Pancreas (tissue), 10 donors: Measurements from ENCODE around the gene STT3B. TPM values are rescaled to one million over a fixed set of nuclear protein-coding genes. Genes with fewer than 3 reads are reported as not detected.

Experiments used
- ATAC-seq, 4 donors: fragments of 200-7000 bp; cut with Tn5 transposase; one replicate each; pipeline versions ENCODE4 v1.8.0 to v1.9.1; 2020; ENCODE audit warnings: mild to moderate bottlenecking in 4 of 4, moderate library complexity in 4 of 4
- DNase-seq, 6 donors: peaks; one replicate each; pipeline ENCODE4 v3.0.0-alpha.2; 2020
- FAIRE-seq: peaks from 2 replicates; lab custom pipeline; 2012; peaks lifted over from hg19 to GRCh38; lab: Jason Lieb, UNC
- H3K27ac ChIP-seq, 4 donors: fragments of 200-600 bp; sonication (generic); 1 replicate in 3 of 4; 2 replicates in 1 of 4; pipeline versions ENCODE4 v1.5.0 to v1.8.0; 2020
- H3K27me3 ChIP-seq, 4 donors: fragments of 200-600 bp; one replicate each; pipeline ENCODE4 v1.8.0; 2021
- H3K36me3 ChIP-seq, 3 donors: fragments of 200-600 bp; sonication (generic) in 1 of 3; one replicate each; pipeline versions ENCODE4 v1.5.0 to v1.8.0; 2020 to 2021
- H3K4me1 ChIP-seq, 3 donors: fragments of 200-600 bp; one replicate each; pipeline ENCODE4 v1.8.0; 2021
- H3K4me3 ChIP-seq, 4 donors: fragments of 200-600 bp; sonication (generic) in 2 of 4; one replicate each; pipeline versions ENCODE4 v1.5.0 to v1.8.0; 2020 to 2021
- H3K9me3 ChIP-seq, 4 donors: fragments of 200-600 bp; one replicate each; pipeline ENCODE4 v1.8.0; 2021
- CTCF ChIP-seq, 4 donors: fragments of 200-600 bp; sonication (generic) in 3 of 4; IDR thresholded peaks; one replicate each; pipeline versions ENCODE4 v1.5.0 to v1.8.0; 2021; ENCODE audit warnings: antibody characterized with exemption in 4 of 4
- WGBS, 2 donors: extraction: QIAGEN DNeasy Blood & Tissue Kit; methylation state at CpG; one replicate each; pipeline ENCODE4 v1.1.7; 2013; 5-methylcytosine and 5-hydroxymethylcytosine counted together
- intact Hi-C, 3 donors: fragments of 100-400 bp; cut with DNase I; formaldehyde crosslinking; loops; one replicate each; pipeline versions ENCODE4 v1.11.1 to v1.14.2; 2022
- polyA plus RNA-seq, 2 donors: library from polyadenylated mRNA; stranded (reverse); fragments of 200-250 nt; gene quantifications; one replicate each; pipeline ENCODE4 v1.2.3, GENCODE V29; 2013
- total RNA-seq, 6 donors: library from RNA; stranded (reverse); fragmentation: NEBNext Ultra II Directional in 4 of 6; extraction: Animal tissue kit (Norgen Biotek cat#: 25700) in 4 of 6; gene quantifications; one replicate each; pipeline versions ENCODE4 v1.2.1 to v1.2.4, GENCODE V29; 2021 to 2023
- donor health status: healthy with polysubstance abuse.
- donor health status: DM: no; HTN: no; CAD: no; lungs with moderate emphysema.
- donor health status: DM: no; HTN: no; CAD: no.
- donor health status: control.
- donor health status: control.
- donor health status: Bipolar disorder and iron deficiency.
- donor health status: DM: yes; HTN: yes; CAD: no.
- donor health status: DM: no; HTN: no; CAD: no.
- donor health status: DM: no; HTN: no; CAD: no.
- donor health status: DM: yes; HTN: yes; CAD: no.

Gene STT3B
- total and polyA plus RNA-seq, 8 donors: 23.7 to 61.9 (median 51.0) TPM

DNA sequence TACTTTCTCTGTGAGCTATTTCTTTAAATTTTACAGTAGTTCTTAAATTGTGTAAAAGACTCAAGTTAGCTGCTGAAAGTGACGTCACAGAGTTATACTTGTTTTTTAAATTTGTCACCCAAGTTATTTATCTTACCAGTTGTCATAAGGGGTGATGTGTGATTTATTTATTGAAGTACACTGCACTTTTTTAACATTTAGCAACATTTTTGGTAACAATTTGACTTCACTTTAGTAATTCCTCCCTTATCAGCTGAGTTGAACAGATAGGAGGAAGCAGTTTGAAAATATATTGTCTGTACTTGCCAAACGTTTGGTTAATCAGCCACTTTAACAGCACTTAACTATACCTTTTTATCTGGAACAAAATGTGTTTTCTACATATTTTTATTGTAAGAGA, 3.8 kb downstream of the STT3B start:
- Histone ChIP-seq H3K36me3 (no peaks in the 10 kb centered on the region), H3K4me1 (peaks cover 7 to 37% (median 34%) of the 10 kb centered on the region in 3 donors), H3K9me3 (no peaks in the 10 kb centered on the region), H3K4me3 (no peak overlapping the region), H3K27me3 (no peaks in the 10 kb centered on the region), H3K27ac (peak overlapping the region in 1 of 4 donors; percentile 1)
- TF ChIP-seq CTCF (IDR thresholded peaks at IDR 0.05): no peak
- intact Hi-C loops: no loop called here
- WGBS, 2 donors: 1 to 2% methylated on average over 2 of the region's 2 CpGs
- DNase-seq: no peak
- FAIRE-seq: no peak
- no peak for ATAC-seq

- TF ChIP-seq CTCF (IDR thresholded peaks at IDR 0.05): no peak
- DNase-seq (no peak), FAIRE-seq (no peak), ATAC-seq (no peak)
- peaks cover 7 to 37% (median 34%) of the 10 kb centered on the region in 3 donors for H3K4me1 ChIP-seq
- H3K36me3 ChIP-seq: no peaks in the 10 kb centered on the region
- H3K9me3 ChIP-seq: no peaks in the 10 kb centered on the region
- no peaks in the 10 kb centered on the region for H3K27me3 ChIP-seq
- intact Hi-C loops: no loop called here
- no peak overlapping the region for H3K4me3 ChIP-seq
- no peak overlapping the region for H3K27ac ChIP-seq
- 67 to 72% methylated on average over 2 of the region's 2 CpGs for WGBS, 2 donors
Measured at GRCh38 chr3:31538801-31539200, 6.1 kb downstream of the STT3B start.

DNA sequence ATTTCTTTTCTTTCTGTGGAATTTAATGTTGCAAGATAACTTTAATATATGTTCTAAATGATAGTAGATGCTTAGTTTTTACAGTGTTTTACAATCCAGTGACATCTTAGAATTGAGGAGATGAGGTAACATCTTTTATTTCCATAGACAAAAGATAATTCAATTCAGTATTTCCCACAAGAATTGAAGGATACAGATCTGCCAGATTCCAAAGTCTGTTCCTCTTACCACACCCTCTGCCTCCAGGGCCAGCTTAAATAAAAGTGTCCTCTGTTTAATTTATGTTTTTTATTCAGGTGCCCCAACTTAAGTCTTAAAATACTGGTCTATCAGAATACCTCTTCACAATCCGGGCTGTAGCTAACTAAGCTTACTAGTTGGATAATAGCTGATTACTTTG, 6.5 kb downstream of the STT3B start:
- no peak for ATAC-seq

GRCh38 chr3:31541089-31541488, 8.4 kb downstream of the STT3B start:
- FAIRE-seq (peak; percentile 67), DNase-seq (no peak), ATAC-seq (no peak)
- intact Hi-C loops: no loop called here
- no peak overlapping the region for H3K27ac ChIP-seq
- no peak for TF ChIP-seq CTCF (IDR thresholded peaks at IDR 0.05)
- peaks cover 6 to 28% (median 27%) of the 10 kb centered on the region in 3 donors for H3K4me1 ChIP-seq
- no peaks in the 10 kb centered on the region for H3K9me3 ChIP-seq
- no peaks in the 10 kb centered on the region for H3K27me3 ChIP-seq
- H3K36me3 ChIP-seq: no peaks in the 10 kb centered on the region
- 74 to 76% methylated on average over 2 of the region's 2 CpGs for WGBS, 2 donors
- no peak overlapping the region for H3K4me3 ChIP-seq

More for the DNA sequence above, 6.5 kb downstream of the STT3B start:
- intact Hi-C loops: no loop called here
- no peak overlapping the region for H3K27ac ChIP-seq
- H3K4me3 ChIP-seq: no peak overlapping the region
- 62 to 63% methylated on average over 1 of the region's 1 CpG for WGBS, 2 donors
- TF ChIP-seq CTCF (IDR thresholded peaks at IDR 0.05): no peak
- DNase-seq (no peak), FAIRE-seq (no peak)
- H3K4me1 ChIP-seq: peaks cover 9 to 39% (median 35%) of the 10 kb centered on the region in 3 donors
- no peaks in the 10 kb centered on the region for H3K9me3 ChIP-seq
- no peaks in the 10 kb centered on the region for H3K36me3 ChIP-seq
- no peaks in the 10 kb centered on the region for H3K27me3 ChIP-seq

DNA sequence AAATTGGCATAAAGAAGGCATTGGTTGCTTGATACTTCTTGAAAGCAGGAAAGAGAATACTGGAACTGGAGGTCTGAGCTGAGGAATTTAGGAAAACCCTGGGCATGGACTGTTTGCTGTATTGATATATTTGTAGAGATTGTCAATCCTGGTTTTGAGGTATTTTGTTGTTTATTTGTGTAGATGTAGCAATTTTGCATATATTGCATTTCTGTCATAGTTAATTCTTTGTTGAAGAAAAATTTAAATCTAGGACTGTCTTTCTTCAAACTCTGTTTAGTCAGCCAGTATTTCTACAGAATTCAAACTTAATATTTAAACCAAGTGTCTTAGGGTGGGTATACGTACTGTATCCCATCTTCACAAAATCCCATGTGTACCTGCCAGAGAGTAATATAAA, 9.5 kb downstream of the STT3B start:
- Histone ChIP-seq H3K36me3 (no peaks in the 10 kb centered on the region), H3K27ac (no peak overlapping the region), H3K4me3 (no peak overlapping the region), H3K9me3 (no peaks in the 10 kb centered on the region), H3K4me1 (peaks cover 5 to 22% (median 17%) of the 10 kb centered on the region in 3 donors), H3K27me3 (no peaks in the 10 kb centered on the region)
- ATAC-seq (no peak), DNase-seq (no peak), FAIRE-seq (no peak)
- WGBS, 2 donors: 92 to 98% methylated on average over 1 of the region's 1 CpG
- TF ChIP-seq CTCF (IDR thresholded peaks at IDR 0.05): no peak
- intact Hi-C loops: no loop called here
